Measurements from ENCODE around the gene GRAMD4.

Gene GRAMD4

DNA sequence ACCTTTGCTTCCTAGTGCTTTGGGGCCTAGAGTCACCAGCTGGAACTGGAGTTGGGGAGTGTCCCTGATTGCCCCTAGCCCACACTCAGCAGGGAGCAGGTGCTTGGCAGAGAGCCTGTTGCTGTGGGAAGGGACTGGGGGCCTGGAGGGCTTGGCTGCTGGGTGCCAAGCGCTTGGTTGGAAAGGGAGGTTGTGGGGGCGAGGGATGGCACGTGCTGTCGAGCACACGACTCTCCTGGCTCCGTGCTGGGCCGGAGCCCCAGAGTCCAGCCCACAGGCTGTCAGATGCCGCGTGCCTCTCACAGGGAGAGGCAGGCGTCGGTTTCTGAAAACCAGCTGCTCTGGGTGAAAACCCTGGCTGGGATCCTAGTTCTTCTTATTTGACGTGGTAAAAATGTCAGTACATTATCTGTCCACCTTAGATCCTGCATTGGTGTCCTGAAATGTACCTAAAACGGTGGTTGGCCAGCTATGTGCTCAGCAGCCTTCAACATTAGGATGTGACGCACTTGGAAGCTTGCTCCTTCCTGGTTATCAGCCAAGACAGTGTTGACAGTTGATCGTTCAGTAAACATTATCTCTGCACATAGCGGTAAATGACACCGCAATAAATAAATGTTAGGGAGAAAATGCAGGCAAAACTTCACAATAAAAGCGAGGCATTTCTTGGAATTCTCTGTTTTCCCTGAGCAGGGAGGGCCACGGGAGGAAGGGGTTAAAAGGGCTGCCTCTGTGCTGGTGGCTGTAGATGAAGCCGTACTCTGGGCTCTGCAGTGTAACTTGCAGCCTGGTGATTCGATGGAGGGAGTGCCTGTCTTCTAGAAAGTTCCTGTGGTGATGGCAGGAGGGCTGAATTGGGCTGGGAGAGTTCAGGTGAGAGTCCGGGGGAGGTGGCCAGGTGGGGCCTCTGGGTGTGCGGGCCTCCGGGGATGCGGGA is 29.2 kb downstream of the GRAMD4 start:
- peak overlapping the region; percentile 69 for H3K27ac ChIP-seq

DNA sequence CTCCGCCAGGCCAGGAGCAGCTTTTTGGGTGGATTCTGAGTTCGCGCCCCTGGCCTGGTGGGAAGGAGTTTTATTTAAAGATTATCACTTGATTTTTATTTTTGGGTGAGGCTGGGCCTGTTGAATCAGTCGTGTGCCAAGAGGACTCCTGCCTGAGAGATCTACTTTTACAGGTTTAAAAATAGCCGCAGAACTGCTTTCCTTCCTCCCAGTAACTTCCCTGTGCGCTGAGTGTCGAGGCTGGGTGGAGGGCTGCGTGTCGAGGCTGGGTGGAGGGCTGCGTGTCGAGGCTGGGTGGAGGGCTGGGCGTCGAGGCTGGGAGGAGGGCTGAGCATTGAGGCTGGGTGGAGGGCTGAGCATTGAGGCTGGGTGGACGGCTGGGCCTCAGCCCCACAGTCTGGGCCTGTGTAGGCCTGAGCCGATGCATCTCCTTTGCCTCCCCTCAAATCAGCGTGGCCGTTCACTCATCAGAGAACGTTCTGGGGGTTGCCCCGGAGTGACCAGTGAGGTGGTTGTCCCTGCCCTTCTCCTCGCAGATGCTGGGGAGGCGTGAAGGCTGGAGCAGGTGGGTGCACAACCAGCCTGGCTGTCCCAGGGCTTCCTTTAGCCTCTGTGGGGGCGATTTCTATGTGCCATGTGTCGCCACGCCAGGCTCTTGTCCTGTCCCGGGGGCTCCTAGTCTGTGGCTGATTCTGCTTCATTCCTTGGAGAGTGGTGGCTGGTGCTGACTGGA is 30.1 kb downstream of the GRAMD4 start:
- TF ChIP-seq, protein P1, sequence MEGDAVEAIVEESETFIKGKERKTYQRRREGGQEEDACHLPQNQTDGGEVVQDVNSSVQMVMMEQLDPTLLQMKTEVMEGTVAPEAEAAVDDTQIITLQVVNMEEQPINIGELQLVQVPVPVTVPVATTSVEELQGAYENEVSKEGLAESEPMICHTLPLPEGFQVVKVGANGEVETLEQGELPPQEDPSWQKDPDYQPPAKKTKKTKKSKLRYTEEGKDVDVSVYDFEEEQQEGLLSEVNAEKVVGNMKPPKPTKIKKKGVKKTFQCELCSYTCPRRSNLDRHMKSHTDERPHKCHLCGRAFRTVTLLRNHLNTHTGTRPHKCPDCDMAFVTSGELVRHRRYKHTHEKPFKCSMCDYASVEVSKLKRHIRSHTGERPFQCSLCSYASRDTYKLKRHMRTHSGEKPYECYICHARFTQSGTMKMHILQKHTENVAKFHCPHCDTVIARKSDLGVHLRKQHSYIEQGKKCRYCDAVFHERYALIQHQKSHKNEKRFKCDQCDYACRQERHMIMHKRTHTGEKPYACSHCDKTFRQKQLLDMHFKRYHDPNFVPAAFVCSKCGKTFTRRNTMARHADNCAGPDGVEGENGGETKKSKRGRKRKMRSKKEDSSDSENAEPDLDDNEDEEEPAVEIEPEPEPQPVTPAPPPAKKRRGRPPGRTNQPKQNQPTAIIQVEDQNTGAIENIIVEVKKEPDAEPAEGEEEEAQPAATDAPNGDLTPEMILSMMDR (conservative IDR thresholded peaks at IDR 0.05), result no peak
- H3K27ac ChIP-seq, result peak overlapping the region; percentile 69

More for the DNA sequence above, 29.2 kb downstream of the GRAMD4 start:
- TF ChIP-seq, protein P1 (conservative IDR thresholded peaks at IDR 0.05), result no peak

DNA sequence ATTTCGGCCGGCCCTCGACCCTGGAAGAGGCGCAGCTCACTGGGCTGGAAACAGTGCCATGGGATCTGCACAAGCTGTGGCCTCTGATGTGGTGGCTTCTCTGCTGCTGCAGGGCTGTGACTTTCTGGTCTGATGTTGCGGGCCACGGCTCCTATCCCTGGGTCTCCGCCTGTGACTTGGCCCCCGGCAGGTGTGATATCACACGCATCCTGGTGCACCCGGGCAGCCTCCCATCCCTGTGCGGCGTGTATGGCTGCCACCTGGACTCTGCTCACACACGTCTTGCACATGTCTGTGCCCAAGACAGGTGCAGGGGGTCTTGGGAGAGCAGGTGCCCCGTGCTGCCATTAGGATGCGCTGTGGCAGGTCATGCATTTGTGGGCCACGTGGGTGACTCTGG is 31.1 kb downstream of the GRAMD4 start:
- TF ChIP-seq, protein P1 (conservative IDR thresholded peaks at IDR 0.05), result no peak
- no peak overlapping the region for H3K27ac ChIP-seq

DNA sequence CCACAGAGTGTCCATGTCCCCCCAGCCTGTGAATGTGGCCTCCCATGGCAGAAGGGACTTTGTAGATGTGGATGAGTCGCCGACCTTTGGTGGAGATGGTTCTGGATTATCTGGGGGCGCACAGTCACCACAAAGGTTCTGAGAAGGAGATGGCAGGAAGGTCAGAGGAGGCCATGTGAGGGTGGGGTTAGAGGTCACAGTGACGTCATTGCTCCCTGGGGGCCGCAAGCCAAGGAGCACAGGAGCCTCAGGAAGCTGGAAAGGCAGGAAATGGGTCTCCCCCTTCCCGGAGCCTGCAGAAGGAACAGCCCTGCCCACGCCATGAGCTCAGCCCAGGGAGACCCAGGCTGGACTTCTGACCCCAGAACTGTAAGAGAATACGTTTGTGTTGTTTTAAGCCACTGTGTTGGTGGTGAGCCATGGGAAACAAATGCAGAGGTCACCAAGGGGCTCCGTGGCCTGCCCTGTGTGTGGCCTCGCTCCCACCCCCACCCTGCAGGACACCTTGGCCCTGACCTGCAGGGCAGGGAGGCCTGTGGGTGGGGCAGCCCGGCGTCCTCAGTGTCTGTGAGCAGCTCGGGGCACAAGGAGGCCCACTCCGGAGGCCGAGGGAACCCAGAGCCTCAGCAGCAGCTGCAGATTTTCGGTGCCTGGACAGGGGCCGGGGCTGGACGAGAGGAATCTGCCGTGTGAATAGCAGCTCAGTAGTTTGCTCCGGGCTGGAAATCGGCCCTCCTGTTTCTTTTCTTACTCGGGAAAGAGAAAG is 32.1 kb downstream of the GRAMD4 start:
- no peak overlapping the region for H3K27ac ChIP-seq
- TF ChIP-seq, protein P1 (conservative IDR thresholded peaks at IDR 0.05), result no peak

DNA sequence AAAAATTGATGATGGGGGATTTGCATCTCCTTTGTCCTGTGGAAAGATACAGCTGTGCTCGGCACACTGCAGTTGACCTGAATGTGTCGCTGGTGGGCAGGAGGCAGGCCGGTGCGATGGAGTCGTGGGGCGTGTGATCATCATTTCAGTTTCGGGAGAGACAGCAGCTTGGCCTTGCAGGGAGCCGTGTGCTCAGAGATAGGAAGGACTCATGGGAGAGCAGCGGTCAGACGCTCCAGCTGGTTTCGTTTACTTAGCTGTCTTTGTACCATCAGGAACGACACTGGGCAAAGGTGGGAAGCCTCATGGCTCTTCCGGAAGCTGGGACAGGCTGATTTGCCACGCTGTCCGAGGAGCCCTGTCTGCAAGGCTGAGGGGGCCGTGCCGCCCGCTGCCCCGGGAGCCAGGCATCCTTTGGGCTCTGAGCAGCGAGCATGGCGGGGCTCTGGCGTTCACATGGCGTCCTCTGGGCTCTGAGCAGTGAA is 32.7 kb downstream of the GRAMD4 start:
- H3K27ac ChIP-seq, result no peak overlapping the region
- TF ChIP-seq, protein P1 (conservative IDR thresholded peaks at IDR 0.05), result no peak

DNA sequence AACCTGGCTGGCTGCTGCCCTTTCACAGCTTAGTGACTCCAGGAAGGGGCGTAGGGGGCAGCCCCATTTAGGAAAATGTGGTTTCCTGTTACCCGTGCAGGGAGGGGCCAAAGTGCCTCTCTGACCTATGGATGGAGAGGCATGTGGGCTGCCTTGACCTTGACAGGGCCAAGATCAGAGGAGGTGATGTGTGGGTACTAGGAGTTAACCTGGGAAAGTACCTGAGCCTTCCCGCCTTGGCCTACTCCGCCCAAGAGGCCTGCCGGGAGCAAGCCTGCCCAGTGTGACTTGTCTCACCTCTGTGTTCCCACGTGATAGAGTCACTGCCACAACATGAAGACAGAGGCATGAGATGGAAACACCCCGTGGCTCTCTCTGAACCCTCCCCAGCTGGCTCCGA is 33.4 kb downstream of the GRAMD4 start:
- TF ChIP-seq, protein P1 (conservative IDR thresholded peaks at IDR 0.05), result no peak
- H3K27ac ChIP-seq, result no peak overlapping the region

Measured in VCaP (cell line).